Right ventricle myocardium inferior (tissue), 1 donor: ENCODE results near the gene DENND4B. TPM values are rescaled to one million over a fixed set of nuclear protein-coding genes. Genes with fewer than 3 reads are reported as not detected.
A peak's percentile ranks its signal among the peaks of the same experiment; 100 is the strongest.

Source experiments
- ATAC-seq: fragments of 200-7000 bp; cut with Tn5 transposase; one replicate; pipeline ENCODE4 v1.9.1; 2020; ENCODE audit warnings: mild to moderate bottlenecking, moderate library complexity
- DNase-seq: peaks from one replicate; pipeline ENCODE4 v3.0.0; 2021; ENCODE audit errors: missing footprints
- intact Hi-C: fragments of 100-400 bp; cut with DNase I; formaldehyde crosslinking; loops from one replicate; pipeline ENCODE4 v1.11.0; 2022
- total RNA-seq: library from RNA; stranded (reverse); fragmentation: NEBNext Ultra II Directional; extraction: Animal tissue kit (Norgen Biotek cat#: 25700); gene quantifications from one replicate; pipeline ENCODE4 v1.2.1, GENCODE V29; 2021
- donor health status: DM: no; HTN: yes; CAD: no; lungs with severe emphysema.

Gene DENND4B
- total RNA-seq, 1 donor from 2014 or later = 51.6 TPM

DNA sequence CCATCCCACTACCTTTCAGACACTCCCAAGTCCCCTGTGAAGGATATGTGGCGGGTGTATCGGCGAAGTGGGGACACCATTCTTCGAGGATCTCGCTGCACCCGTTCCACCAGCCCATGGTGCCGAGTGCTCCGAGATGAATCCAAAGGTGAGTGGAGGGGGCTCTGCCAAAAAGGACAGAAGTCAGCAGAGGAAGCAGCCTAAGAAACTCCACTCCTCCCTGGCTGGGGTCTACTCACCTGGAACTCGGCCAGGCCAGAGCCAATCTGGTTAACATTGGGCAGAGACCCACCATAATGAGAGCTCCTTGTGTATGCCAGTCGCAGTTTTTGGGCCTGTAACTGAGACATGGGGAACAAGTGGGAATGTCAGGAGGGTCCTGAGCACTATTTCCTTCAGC is 8.3 kb upstream of the DENND4B start:
- DNase-seq = no peak
- ATAC-seq = no peak
- intact Hi-C loops = loop anchor here (5.0 kb wide), 1 partner anchor 158 kb away; no protein-coding TSS in a partner anchor

DNA sequence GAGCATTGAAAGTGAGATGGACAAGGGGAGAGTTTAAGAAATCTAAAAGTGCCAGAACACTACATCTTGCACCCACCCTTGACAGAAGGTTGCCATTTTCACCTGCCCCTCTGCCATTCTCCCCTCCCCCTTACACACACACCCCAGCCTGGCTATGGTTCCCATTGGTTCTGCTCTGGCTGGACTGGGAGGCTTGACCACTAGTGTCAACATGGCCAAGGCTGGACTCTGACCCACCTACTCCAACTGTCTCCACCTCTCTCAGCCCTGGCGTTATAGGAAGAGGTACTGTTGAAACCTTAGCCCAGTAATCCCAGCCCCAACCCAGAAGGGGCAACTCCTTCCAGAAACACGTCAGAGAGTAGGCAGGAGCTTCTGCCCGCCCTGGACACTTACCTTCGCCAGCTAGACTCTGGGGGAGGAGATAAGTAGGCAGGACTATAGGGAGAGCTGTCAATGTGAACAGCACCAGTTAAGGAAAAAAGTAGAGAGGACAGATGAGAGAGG is 7.4 kb upstream of the DENND4B start:
- intact Hi-C loops = no loop called here
- ATAC-seq = no peak

DNA sequence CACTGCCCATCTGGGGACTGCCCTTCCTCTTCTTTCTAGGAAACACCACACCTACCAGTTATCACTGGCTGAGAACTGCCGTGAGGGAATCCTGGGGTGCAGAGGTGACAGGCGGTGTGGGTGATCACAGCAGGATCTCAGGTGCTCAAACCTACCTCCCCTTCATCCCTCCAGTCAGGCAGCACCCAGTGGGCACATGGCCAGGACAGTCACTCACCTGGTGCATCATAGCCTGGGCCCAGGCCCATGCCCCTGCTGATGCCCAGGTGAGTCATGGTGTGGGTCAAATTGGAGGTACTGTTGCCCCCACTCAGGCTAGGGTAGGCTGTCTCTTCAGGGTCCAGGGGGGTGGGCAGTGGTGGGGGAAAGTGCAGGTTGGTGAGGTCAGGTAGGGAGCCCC is 5.3 kb upstream of the DENND4B start:
- no peak for DNase-seq
- ATAC-seq = no peak
- intact Hi-C loops = no loop called here

More for the DNA sequence above, 7.4 kb upstream of the DENND4B start:
- no peak for DNase-seq

DNA sequence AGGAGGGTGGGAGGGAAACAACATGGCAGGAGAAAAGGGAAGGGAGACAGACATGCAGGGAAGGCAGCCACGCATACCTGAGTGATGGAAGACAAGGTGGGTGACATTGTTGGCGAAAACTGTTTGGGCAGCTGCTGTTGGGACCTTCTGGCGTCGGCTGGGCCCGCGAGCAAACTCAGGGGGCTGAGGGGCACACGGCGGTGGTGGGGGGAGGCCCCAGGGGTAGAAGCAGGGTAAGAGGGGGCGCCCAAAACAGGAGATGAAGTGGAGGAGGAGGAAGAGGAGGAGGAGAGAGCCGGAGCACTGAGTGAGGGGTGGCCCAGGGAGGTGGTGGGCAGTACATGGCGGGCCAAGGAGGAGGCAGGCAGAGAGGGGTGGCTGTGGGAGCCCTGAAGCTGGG is 4.7 kb upstream of the DENND4B start:
- ATAC-seq (no peak), DNase-seq (no peak)
- intact Hi-C loops = no loop called here

DNA sequence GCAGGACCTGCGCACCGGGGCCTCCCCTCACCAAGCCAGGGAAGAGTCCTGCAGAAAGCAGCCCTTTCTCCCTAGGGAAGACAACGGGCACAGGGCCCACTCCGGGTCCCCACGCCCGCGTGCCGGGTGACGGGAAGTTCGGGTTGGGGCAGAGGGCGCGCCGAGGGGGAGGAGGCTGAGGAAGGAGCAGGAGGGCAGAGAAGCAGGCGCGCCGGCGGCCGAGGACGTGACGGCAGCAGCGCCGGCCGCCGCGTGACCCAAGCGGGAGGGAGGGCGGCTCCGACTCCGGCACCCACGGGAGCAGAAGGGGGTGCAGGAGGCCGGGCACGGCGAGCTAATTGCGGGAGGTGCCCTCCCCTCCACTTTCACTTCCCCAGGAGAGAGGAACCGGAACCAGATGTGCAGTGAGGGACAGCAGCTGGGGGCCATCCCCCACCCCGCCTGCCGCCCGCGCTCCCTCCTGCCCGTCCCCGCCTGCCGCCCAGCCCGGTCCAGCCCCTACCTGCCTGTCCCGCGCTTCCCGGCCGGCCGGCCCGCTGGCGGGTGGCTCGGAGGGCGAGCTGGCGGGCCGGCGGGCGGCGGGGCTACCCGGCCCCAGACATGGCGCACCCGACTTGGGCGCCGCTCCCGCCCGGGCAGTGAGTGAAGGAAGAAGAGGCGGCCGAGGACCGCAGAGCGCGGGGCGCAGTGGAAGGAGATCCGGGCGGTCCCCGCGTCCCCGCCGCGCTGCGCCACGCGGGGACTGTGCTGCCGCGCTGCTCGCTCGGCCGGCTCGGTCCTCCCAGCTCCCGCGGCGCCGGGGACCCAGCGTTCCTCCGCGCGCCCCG is 510 bp downstream of the DENND4B start:
- DNase-seq (peak; percentile 97), ATAC-seq (peak; percentile 84)
- intact Hi-C loops = loop anchor here (1.0 kb wide), 2 partner anchors 23 to 40 kb away; partner anchors contain the start of gene RAB13

DNA sequence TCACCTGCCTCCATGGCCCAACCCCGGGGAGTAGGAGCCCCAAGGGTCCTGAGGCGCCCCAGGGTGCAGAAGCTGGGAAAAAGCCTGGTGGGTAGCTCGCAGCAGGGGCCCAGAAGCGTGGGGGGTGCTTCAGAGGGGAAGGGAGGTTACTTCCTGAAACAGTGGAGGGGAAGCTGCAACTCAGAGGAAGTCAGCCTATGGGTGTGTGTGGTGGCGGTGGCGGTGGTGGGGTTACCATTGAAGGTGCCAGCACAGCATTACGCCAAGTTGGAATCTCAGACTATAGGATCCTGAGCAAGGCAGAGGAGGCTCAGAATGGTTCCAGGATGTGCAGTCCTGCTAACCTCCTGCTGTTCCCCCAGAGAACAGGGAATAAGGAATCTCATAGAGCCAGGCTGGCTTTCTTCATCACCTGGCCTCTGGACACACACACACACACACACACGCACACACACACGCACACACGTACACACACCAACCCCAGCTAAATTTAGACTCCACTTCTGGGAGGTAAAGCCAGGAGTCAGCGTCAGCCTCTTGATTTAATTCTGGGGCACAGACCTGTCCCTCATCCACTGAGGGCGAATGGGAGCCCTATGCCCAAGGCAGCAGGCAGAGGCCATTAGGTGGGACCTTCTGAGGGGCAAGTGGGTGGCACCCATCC is 1.3 kb downstream of the DENND4B start:
- DNase-seq (peak; percentile 90), ATAC-seq (peak; percentile 51)
- intact Hi-C loops = no loop called here

DNA sequence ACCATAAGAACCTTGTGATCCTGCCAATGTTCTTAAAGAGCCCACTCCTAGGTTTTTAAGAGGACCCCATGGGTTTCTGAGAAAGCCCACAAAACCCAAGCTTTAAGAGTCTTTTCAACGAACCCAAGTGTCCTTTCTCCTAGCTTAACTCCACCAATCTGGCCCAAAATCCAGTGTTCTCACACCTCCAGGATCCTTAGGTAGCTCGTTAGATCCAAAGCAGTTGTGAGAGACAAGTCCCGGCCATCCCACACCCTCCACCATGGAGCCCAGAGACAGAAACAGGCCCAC is 1.7 kb downstream of the DENND4B start:
- DNase-seq (no peak), ATAC-seq (no peak)
- intact Hi-C loops = no loop called here

DNA sequence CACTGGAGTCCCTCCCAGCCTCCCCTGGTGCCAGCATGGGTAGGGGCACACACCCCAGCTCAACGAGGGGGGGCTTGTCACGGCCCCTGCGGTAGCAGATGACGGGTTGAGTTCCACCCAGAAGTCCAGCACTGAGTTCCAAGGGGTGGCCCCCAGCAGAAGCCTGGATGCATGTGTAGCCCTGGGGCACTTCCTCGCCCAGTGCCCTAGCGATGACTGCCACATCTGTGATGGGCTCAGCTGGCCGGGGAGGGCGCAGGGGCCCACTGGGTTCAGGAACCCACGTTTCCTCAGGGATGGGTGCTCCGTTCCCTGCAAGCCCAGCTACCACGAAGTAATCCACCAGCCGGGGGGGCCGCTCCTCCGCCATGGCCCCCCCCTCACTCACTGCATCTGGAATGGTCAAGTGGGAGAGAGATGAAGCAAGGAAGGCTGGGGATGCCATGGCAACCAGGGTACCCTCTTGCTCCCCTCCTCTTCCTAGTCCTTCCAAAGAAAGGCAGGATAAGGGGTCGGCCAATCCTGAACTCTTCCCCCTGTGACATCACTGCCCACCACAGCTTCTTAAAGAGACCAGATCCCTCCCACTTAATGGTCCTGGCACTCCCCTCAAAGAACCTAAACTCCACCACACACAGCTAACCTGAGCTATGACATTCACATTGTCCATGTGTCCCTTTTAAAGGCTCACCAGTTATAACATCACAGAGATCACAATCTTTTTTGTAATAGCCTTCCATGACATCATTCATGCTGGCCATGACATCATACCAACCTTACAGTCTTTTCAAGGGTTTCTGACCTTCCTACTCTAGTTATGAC is 2.3 kb downstream of the DENND4B start:
- DNase-seq (no peak), ATAC-seq (no peak)
- intact Hi-C loops = no loop called here

DNA sequence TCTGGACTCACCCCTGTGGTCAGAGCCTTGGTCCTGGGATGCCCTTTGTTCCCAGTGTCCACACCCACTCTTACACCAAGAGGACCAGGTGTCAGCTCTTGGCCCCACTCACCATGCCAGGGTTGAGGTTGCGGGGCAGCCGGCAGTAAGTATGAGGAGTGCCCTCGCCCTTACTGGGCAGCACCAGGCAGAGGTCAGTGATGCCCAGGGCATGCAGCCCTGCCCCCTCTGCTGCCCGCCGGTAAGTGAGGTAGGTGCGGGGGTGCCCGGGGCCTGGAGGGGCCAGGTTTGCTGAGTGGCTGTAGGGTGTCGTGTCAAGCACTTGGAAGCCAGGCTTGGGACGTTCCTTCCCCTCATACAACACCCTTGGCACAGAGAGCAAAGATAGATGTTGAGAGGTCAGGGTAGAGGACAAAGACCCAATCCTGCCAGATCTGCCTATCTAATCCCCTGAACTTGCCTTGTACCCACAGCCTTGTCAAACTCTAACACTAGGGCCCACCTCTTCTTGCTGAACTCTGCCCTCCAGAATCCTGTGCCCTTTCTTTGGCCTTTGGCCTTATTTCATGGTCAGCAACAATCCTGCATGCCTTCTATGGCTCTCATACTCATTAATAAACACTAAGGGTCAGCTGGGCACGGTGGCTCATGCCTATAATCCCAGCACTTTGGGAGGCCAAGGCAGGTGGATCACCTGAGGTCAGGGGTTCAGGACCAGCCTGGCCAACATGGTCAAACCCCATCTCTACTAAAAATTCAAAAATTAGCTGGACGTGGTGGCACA is 3.6 kb downstream of the DENND4B start:
- DNase-seq (no peak), ATAC-seq (no peak)
- intact Hi-C loops = no loop called here

DNA sequence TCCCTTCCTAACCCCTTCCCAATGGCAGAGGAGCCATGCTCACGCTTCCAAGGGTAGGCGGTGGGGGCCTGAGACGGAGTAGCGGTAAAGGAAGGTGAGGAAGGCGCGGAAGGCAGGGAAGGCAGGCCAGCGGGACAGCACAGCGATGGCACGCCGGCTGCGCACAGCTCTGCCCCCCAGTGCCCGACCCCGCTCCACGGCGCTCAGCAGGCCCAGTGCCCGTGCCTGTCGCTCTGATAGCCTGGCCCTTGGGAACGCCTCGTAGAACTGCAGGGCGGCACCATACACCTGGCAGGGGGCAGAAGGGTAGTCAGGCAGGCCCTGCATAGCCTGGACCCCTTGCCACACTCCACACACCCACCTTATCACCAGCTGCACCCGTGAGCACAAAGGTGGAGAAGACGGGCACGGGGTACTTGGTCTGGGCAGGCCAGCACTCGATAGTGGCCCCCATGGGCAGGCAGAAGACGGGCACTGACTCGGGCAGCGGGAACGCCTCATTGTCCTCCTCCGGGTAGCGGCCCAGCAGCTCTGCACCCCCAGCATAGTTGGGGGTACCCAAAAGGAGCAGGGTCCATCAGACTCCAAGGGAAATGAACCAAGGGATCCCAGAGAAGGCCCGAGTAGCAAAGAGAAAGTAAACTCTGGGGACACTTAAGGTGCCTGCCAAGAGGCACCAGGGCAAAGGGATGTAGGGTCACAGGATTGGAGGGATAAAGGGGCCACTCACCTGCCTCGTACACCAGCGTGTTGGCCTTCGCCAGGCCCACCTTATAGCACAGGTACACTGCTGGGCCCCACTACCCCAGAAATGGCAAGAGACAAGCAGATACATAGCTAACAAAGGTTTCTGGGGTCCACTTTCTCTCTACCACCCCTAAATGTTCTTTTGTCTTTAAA is 4.4 kb downstream of the DENND4B start:
- no peak for ATAC-seq
- intact Hi-C loops = no loop called here
- no peak for DNase-seq

DNA sequence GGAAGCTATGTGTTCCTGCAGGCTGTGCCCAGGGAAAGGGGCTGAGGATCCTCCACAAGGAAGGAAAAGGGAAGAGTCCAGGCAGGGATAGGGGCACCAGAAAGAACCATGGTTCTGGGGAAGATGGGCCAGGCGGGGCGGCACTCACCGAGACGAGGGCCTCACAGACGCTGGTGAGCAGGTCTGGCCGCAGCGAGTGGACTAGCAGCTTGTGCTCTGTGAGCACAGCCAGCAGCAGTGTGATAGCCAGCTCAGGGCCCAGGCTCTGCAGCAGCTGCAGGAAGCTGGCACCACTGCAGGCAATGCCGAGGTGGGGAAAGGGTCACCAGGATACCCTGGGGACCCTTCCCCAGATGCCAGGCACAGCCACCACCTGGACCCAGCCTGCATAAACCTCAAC is 5.8 kb downstream of the DENND4B start:
- intact Hi-C loops = no loop called here
- ATAC-seq = no peak
- no peak for DNase-seq

DNA sequence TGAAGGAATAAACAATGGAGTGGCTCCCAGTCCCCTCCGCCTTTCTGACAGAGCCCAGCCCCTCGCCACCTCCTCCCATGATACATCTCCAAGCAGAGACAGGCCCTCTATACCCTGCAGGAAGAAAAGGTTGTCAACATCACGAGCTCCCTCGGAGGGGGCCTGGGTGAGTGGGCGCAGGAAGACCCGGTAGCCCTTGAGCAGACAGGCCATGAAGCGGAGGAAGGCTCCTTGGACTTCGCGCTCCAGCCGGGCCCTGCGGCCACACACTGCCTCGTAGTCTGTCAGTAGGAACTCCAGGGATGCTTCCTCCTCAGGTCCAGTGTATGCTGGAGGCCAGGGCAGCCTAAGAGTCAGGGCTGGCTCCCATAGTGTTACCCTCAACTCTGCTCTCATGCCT is 7.0 kb downstream of the DENND4B start:
- intact Hi-C loops = no loop called here
- ATAC-seq = no peak
- no peak for DNase-seq

DNA sequence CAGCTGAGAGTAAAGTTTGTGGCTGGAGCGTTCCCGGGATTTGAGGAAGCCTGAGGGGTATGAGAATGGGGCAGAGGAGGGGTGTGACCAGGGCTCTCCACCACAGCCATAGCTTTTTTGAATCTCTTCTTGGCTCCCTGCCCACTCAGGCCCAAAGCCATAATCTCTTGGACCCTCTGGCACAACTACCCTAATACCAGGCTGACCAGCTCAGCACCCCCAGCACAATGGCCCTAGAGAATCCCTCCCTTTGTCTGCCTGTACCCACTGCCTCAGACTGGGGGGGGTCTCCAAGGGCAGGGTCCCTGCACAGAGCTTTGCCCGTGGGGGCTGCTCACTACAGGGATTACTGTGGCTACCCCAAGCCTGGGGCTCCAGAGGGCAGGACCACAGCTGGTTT is 7.5 kb downstream of the DENND4B start:
- intact Hi-C loops = no loop called here
- ATAC-seq (no peak), DNase-seq (no peak)

DNA sequence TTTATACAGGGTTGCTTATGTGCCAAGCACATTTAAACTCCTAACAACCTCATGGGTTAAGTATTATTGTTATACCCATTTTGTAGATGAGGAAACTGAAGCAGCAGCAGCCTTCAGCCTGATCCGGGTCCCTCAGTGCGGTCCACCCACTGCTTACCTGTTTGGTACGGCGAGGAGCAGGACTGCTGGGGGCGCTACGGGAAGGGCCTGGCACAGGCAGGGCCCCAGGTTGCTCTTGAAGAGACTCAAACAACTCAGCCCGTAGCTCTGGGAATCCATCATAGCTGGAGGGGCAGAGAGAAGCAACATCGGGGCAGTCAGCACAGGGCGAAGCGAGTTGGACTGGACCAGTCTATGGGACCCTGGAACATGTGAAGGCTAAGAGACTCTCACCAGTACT is 9.2 kb downstream of the DENND4B start:
- ATAC-seq (no peak), DNase-seq (no peak)
- intact Hi-C loops = no loop called here

DNA sequence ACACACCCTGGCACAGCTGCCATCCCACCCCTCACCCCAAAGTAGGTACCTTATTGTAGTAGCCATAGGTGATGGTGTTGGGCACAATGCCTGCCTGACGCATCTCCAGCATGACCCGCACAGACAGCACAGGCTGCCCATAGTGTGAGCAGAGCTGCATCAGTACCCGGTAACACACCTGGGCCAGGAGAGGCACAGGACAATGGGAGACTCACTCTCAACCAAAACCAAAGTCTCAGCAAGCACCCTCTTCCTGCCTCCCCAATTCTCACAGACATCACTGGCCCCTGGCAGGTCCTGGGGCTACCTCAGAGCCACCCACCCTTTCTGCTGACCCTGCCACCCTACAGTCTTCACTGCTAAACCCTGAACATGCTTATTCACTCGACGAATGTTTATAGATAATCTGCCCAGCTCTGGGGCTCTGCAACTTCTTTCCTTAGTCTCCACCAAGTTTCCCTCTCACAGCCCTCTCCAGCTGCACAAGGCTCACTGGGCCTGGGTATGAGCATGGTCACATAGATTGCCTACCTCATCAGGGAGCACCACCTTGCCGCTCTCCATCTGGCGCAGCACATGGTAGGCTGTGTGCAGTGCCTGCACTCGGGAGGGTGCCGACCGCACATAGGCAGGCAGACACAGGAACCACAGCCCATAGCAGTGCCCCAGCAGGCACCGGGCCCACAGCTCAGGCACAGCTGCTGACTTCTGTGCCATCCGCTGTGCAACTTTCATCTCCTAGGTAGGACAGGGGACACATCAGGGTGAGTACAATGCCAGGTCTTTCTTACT is 10.3 kb downstream of the DENND4B start:
- DNase-seq (no peak), ATAC-seq (no peak)
- intact Hi-C loops = no loop called here

DNA sequence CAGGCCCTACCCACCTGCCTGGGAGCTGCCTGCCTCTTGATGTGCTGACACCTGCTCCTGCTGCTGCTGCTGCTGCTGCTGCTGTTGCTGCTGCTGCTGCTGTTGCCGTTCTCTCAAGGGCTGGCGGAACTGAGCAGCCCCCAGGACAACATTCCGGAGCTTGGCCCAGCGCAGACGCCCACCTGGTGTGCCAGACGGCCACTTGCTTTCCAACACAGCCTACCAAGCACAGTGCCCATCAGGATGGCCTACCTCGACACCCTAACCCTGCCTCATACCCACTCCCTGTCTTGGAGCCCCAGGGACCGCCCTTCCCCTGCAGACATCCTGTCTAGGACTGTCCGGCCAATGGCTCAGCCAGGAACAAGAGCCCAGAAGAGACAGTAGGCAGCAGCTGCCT is 11.8 kb downstream of the DENND4B start:
- ATAC-seq (no peak), DNase-seq (no peak)
- intact Hi-C loops = no loop called here

DNA sequence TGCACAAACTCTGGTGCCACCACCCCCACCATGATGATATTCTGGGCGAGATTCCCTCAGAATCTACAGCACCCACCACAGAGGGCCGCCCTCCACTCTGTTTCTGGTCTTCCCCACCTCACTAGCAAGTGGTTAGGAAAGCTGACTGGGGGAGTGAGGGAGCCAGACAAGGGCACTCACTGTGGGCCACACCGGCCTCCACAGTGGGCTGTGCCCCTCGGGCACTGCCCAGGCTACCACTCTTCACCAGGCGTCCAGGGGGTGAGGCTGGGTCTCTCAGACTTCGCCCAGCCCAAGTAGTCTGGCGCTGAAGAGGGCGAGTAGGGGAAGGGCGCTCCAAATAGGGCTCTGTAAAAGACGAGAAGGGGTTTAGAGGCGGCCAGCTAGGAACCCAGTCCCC is 12.6 kb downstream of the DENND4B start:
- no peak for DNase-seq
- intact Hi-C loops = no loop called here
- ATAC-seq = no peak
